ENCODE measurements around the gene CRHR2. TPM values are rescaled to one million over a fixed set of nuclear protein-coding genes. Genes with fewer than 3 reads are reported as not detected.

Gene CRHR2
- total and polyA plus RNA-seq, 2 experiments from 2014 or later = 0.14 to 1.4 TPM

GRCh38 chr7:30627026-30627425 lies 55.2 kb downstream of the CRHR2 start:
- H3K9me2 ChIP-seq (ENCODE audit: insufficient read depth) = no peaks in the 10 kb centered on the region
- H4K20me1 ChIP-seq (replicated peaks; ENCODE audit: insufficient read depth) = peaks cover 27% of the 10 kb centered on the region
- Mint-ChIP-seq H3K27ac (no peak overlapping the region), H3K4me3 (no peak overlapping the region), H3K9me3 (no peaks in the 10 kb centered on the region), H3K4me1 (no peaks in the 10 kb centered on the region), H3K36me3 (ENCODE audit: low read depth) (peaks cover 98% of the 10 kb centered on the region), H3K27me3 (ENCODE audit: insufficient read depth, low read depth, poor library complexity) (no peaks in the 10 kb centered on the region)
- H3K27ac ChIP-seq (ENCODE audit: low read depth) = no peak overlapping the region
- no peak overlapping the region for H3K4me2 ChIP-seq
- DNase-seq (ENCODE audit: low spot score) (no peak), ATAC-seq (no peak)
- peaks cover 35% of the 10 kb centered on the region for H3K79me2 ChIP-seq (replicated peaks; ENCODE audit: insufficient read depth)
- TF ChIP-seq EZH2 (IDR thresholded peaks at IDR 0.05; ENCODE audit: low read depth, unreplicated experiment) = no peak
- no peak for TF ChIP-seq STAT1 (IDR thresholded peaks at IDR 0.05; ENCODE audit: unreplicated experiment)
- no peak for TF ChIP-seq POLR2AphosphoS5 (IDR thresholded peaks at IDR 0.05; ENCODE audit: low read depth)
- TF ChIP-seq JUNB (IDR thresholded peaks at IDR 0.05; ENCODE audit: unreplicated experiment) = no peak
- peaks cover 94% of the 10 kb centered on the region for H3K36me3 ChIP-seq (ENCODE audit: insufficient read depth)
- no peak overlapping the region for H2AFZ ChIP-seq
- no peak overlapping the region for H3K4me3 ChIP-seq
- no peaks in the 10 kb centered on the region for H3K27me3 ChIP-seq (ENCODE audit: insufficient read depth)
- no peaks in the 10 kb centered on the region for H3K4me1 ChIP-seq (ENCODE audit: insufficient read depth)
- H3F3A ChIP-seq (replicated peaks; ENCODE audit: low read depth) = 0 out of 2 replicates have a peak, but pooled peaks cover 2% of the 10 kb centered on the region

DNA sequence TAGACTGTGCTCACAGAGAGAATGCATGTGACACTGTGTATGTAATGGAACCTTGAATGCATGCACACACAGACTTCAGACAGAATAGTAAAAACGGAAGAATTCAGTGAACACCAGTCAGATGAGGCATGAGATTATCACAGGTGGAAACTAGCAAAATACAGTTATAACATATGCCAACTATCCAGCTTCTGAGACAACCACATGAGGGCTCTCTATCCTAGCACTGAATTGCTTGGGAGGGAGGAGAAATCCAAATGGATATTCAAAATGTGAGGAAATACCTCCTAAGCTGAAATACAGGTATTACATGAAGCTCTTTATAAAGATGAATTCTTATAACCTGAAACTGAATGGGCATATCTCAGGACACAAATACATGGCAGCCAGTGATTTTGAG lies 57.0 kb downstream of the CRHR2 start:
- H3K4me1 ChIP-seq (ENCODE audit: insufficient read depth) = no peaks in the 10 kb centered on the region
- no peaks in the 10 kb centered on the region for H3K9me2 ChIP-seq (ENCODE audit: insufficient read depth)
- DNase-seq (ENCODE audit: low spot score) = no peak
- H3K27me3 Mint-ChIP-seq (ENCODE audit: insufficient read depth, low read depth, poor library complexity) = no peaks in the 10 kb centered on the region
- no peaks in the 10 kb centered on the region for H3F3A ChIP-seq (replicated peaks; ENCODE audit: low read depth)
- TF ChIP-seq, protein P1, sequence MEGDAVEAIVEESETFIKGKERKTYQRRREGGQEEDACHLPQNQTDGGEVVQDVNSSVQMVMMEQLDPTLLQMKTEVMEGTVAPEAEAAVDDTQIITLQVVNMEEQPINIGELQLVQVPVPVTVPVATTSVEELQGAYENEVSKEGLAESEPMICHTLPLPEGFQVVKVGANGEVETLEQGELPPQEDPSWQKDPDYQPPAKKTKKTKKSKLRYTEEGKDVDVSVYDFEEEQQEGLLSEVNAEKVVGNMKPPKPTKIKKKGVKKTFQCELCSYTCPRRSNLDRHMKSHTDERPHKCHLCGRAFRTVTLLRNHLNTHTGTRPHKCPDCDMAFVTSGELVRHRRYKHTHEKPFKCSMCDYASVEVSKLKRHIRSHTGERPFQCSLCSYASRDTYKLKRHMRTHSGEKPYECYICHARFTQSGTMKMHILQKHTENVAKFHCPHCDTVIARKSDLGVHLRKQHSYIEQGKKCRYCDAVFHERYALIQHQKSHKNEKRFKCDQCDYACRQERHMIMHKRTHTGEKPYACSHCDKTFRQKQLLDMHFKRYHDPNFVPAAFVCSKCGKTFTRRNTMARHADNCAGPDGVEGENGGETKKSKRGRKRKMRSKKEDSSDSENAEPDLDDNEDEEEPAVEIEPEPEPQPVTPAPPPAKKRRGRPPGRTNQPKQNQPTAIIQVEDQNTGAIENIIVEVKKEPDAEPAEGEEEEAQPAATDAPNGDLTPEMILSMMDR (conservative IDR thresholded peaks at IDR 0.05; ENCODE audit: low read depth in 2 of 2) = peak in 1 of 2 experiments; percentile 31; a peak in 2 of 4 replicates
- TF ChIP-seq EZH2 (IDR thresholded peaks at IDR 0.05; ENCODE audit: low read depth, unreplicated experiment) (no peak), NANOG (IDR thresholded peaks at IDR 0.05; ENCODE audit: borderline replicate concordance) (no peak)
- no peak overlapping the region for H2AFZ ChIP-seq
- H4K20me1 ChIP-seq (replicated peaks; ENCODE audit: insufficient read depth) = peaks cover 26% of the 10 kb centered on the region
- no peak overlapping the region for H3K27ac ChIP-seq (ENCODE audit: low read depth)
- H3K36me3 Mint-ChIP-seq (ENCODE audit: low read depth) = peaks cover 98% of the 10 kb centered on the region
- ATAC-seq = no peak
- no peaks in the 10 kb centered on the region for H3K9me3 Mint-ChIP-seq
- peaks cover 35% of the 10 kb centered on the region for H3K79me2 ChIP-seq (replicated peaks; ENCODE audit: insufficient read depth)
- H3K4me1 Mint-ChIP-seq = no peaks in the 10 kb centered on the region
- H3K27ac Mint-ChIP-seq = no peak overlapping the region
- H3K4me2 ChIP-seq = no peak overlapping the region
- H3K27me3 ChIP-seq (ENCODE audit: insufficient read depth) = no peaks in the 10 kb centered on the region
- H3K4me3 ChIP-seq = no peak overlapping the region
- no peak overlapping the region for H3K4me3 Mint-ChIP-seq
- H3K36me3 ChIP-seq (ENCODE audit: insufficient read depth) = peaks cover 95% of the 10 kb centered on the region

DNA sequence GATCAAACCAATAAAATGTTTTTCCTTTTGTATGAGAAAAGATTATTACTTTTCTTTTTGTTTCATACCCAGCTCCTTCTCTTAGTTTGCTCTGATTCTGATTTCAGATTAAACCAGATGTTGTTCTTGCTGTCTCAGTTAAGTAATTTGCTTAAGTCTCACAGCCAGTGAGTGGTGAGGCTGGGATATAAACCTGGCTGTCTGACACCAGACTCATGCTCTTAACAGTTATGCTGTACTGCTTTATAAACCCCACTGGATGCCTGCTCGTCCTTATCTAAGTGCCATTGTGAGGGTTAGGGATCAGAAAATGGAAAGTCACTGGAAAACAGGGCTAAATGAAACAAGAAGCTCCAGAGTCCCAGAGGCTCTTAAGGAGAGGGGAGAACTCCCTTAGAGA lies 63.3 kb downstream of the CRHR2 start:
- Mint-ChIP-seq H3K4me3 (no peak overlapping the region), H3K9me3 (no peaks in the 10 kb centered on the region), H3K27me3 (ENCODE audit: insufficient read depth, low read depth, poor library complexity) (no peaks in the 10 kb centered on the region), H3K4me1 (no peaks in the 10 kb centered on the region), H3K27ac (no peak overlapping the region), H3K36me3 (ENCODE audit: low read depth) (peaks cover 96% of the 10 kb centered on the region)
- Histone ChIP-seq H2AFZ (no peak overlapping the region), H3K9me2 (ENCODE audit: insufficient read depth) (no peaks in the 10 kb centered on the region), H3K4me1 (ENCODE audit: insufficient read depth) (no peaks in the 10 kb centered on the region), H3K4me3 (no peak overlapping the region), H3K4me2 (no peak overlapping the region), H3F3A (replicated peaks; ENCODE audit: low read depth) (no peaks in the 10 kb centered on the region; the same call in 1 of the 2 replicates), H3K79me2 (replicated peaks; ENCODE audit: insufficient read depth) (peaks cover 55% of the 10 kb centered on the region), H3K27ac (ENCODE audit: low read depth) (no peak overlapping the region), H3K27me3 (ENCODE audit: insufficient read depth) (no peaks in the 10 kb centered on the region), H3K36me3 (ENCODE audit: insufficient read depth) (peaks cover 90% of the 10 kb centered on the region), H4K20me1 (replicated peaks; ENCODE audit: insufficient read depth) (peaks cover 45% of the 10 kb centered on the region)
- ATAC-seq (no peak), DNase-seq (ENCODE audit: low spot score) (no peak)
- no peak for TF ChIP-seq ZNF331 (CRISPR knock-in tag; IDR thresholded peaks at IDR 0.05; ENCODE audit: low read depth)
- no peak for TF ChIP-seq EZH2 (IDR thresholded peaks at IDR 0.05; ENCODE audit: low read depth, unreplicated experiment)
- no peak for TF ChIP-seq REST (IDR thresholded peaks at IDR 0.05; ENCODE audit: unreplicated experiment)
- TF ChIP-seq NANOG (IDR thresholded peaks at IDR 0.05; ENCODE audit: borderline replicate concordance) = no peak
- no peak for TF ChIP-seq STAT1 (IDR thresholded peaks at IDR 0.05; ENCODE audit: unreplicated experiment)

All from GM23338 (cell line).